DMS 273 (cell line): ENCODE results near the gene PPP2R3B.
"Not testable (repeated sequence)": the region's sequence is repeated elsewhere in the genome, so short reads cannot be mapped to it uniquely, and the experiment has no call there.

Experiments
- DNase-seq: peaks from one replicate; lab custom pipeline; 2025; ENCODE audit not compliant: unreplicated experiment; lab: John Stamatoyannopoulos, UW

The PPP2R3B gene

DNA sequence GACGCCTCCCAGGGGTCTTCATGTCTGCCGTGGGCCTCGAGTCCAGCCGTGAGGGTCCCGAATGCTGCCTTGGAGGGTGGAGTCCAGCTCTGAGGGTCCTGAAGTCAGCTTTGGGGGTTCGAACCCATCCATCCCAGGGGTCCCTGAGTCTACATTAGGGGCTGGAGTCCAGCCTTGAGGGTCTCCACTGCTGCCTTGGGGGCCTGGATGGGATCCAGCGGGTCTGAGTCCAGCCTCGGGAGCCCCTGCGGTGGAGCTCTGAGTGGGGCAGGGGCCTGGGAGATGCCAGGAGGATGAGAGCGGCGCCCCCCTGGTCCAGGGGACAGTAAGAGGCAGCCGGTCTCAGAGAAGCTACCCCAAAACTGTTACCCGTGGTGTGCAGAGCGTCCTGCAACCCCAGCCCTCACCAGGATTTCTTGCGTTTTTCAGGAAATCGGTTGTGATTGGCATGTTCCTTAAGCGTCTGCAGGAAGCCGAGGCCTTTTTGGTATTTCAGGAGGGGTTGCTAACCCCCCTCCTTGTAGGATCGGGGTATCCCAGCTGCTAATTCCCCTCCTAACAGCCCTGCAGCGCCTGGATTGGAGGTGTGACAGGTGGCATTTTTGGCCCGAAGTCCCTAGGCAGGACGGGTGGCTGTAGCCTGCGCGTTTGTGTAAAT, 66.5 kb downstream of the PPP2R3B start:
- DNase-seq, result no peak

DNA sequence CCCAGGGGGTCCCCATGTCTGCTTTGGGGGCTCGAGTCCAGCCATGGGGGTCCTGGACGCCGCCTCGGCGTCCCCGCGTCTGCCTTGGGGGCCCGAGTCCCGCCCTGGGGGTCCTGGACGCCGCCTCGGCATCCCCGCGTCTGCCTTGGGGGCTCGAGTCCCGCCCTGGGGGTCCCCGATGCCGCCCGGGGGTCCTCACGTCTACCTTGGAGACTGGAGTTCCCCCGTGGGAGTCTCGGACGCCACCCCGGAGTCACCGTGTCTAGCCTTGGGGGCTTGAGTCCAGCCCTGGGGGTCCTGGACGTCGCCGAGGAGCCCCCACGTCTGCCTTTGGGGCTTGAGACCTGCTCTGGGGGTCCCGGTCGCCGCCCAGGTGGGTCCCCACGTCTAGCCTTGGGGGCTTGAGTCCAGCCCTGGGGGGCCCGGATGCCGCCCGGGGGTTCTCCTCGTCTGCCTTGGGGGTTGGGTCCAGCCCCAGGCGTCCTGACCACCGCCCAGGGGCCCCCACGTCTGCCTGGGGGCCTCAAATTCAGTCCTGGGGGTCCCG, 67.1 kb downstream of the PPP2R3B start:
- no peak for DNase-seq

DNA sequence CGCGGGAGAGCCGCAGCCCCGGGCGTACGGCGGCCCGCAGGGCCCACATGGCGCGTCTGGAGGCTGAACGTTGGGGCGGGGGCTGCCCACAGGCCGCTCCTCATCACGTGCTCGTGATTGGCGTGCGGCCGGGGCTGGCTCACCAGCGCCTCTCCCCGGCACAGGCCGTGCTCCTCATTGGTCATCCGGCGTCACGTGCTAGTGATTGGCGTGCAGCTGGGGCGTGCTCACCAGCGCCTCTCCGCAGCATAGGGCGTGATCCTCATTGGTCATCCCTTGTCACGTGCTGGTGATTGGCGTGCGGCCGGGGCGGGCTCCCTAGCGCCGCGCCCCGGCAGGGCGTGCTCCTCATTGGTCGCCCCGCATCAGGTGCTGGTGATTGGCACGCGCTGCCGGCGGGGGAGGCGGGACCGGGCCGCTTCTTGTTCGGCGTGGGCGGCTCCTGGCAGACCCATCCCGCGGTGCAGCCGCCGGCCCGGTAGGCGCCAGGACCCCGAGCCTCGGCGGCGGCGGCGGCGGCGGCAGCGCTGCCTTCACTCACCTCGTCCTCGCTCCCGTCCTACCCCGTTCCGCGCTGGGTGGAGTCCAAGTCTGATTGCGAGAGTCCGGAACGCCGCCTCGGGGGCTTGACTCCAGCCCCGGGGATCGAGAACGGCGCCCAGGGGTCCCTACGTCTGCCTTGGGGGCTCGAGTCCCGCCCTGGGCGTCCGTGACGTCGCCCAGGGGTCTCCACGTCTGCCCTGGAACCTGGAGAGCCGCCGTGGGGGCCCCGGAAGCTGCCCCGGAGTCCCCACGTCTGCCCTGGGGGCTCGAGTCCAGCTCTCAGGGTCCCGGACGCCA, 67.7 kb downstream of the PPP2R3B start, which contains the start of gene GTPBP6:
Gene GTPBP6 (minus strand): TSS at position 58 of the 840 bp plus-strand sequence. CDS start 9 bp downstream, at position 49.
- DNase-seq, result no peak

DNA sequence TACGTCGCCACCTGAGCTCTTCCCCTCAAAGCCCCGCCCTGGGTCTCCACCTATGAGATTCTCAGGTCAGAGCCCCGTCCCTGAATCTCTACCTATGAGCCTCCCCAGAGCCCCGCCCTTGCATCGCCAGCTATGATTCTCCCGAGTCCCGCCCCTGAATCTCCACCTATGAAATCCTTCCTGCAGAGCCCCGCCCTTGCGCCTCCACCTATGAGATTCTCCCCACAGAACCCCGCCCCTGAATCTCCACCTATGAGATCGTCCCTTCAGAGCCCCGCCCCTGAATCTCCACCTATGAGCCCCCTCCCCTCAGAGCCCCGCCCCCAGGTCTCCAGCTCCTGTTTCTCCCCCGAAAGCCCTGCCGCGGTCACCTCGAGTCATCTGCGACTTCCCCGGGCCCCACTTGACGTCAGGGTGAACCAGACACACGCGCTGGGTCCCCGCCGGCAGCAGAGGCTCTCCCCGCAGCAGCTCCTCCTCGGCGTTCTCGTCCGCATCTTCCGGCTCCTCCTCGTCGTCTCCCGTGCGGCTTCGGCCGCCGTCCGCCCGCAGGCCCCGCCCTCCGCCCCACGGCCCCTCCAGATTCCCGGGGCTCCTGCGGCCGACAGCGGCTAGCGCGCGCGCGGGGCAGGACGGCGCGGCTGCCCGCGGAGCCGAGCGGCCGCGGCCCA, 68.5 kb downstream of the PPP2R3B start:
- no peak for DNase-seq

DNA sequence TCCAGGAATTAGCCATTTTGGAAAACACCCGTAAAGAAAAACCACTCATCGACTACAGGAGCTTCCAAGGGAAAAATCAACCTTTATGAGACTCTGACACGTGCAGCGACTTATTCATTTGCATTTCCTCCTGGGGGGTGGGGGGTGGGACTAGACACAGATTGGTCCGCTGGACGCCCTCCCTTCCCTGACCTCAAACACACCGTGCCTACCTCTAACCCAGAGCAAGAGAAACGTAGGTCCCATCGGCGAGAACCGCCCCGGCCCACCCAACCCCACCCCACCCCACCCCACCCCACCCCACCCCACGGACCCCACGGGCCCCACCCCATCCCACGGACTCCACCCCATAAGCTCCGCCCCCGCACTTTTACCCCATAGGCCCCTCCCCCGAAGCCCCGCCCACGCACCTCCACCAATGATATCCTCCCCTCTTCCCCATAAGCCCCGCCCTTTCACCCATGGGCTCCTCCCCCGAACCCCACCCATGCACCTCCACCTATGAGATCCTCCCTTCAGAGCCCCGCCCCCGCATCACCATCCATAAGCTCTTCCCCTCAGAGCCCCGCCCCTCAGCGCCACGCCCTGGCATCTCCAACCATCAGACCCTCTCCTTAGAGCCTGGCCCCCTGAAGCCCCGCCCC, 69.2 kb downstream of the PPP2R3B start:
- no peak for DNase-seq

DNA sequence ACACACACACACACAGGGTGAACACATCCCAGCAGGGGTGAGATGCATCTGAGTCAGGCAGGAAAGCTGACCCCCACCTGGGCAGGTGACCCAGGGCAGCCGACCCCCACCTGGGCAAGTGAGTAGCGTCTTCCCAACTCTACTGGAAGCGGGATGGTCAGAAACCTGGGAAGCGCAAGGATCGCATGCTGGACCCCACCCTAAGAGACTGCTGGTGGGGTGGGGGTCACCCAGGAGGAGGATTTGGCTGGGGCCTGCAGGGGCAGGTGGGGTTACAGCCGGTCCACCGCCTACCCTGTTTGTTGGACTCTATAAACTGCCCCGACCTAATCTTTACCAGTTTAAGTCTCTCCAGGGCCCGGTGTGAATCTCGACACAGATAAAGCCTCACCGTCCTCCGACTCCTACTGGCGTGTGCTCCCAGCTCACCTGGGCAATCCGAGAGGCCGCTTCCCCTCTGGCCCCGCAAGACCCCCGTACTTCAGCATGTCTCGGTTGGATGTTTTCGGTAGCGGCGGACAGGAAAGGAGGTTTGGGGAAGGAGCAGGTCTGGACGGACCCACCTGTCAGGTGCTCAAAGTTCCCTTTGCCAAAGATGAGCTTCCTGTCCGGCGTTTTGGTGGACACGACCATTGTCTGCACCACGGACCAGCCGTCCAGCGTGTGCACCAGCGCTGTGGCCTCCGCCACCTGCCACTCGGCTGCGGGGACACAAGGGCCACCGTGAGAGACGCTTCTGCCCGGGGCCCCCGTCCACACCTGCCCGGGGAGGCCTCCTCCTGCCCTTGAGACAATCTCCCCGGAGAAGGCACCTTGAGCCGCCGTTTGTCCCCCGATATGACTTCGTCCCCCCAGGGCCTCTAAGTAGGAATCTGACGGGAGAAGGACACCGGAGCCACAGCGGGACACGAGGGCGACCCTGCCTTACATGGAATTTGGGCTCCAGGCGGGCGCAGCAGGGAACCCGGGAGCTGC, 70.1 kb downstream of the PPP2R3B start:
- DNase-seq, result no peak

DNA sequence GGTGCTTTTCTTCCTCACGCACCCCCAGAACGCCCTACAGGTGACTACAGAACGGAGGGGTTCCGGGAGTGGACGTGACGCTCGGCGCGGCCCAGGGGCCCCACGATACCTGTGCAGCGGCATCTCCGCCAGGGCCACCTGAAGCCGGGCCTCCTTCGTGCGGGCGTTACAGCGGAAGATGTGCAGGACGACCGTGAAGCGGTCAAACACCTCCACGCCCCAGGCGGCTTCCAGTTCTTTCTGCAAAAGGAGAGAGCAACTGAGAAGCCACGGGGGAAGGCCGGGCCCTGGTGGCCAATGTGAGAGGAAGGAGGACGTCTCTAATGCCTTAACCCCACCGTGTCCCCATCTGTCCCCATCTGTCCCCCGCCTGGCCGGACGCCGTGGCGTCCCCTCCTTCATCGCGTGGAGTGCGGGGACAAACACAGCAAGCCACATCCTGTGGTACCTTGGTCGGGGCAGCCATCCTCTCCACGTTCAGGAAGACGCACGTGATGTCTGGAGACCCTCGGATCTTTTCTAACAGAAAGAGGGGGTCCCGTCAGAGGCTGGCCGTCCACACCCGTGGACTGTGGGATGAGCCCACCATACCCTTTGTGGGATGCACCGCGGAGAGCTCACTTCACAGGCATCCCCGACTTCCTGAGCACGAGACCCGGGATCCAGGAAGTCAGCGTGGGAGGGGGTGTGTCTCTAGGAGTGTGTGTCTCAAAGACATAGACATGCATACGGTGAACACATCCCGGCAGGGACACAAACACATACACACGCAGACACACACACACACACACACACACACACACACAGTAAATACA, 71.7 kb downstream of the PPP2R3B start:
- no peak for DNase-seq

DNA sequence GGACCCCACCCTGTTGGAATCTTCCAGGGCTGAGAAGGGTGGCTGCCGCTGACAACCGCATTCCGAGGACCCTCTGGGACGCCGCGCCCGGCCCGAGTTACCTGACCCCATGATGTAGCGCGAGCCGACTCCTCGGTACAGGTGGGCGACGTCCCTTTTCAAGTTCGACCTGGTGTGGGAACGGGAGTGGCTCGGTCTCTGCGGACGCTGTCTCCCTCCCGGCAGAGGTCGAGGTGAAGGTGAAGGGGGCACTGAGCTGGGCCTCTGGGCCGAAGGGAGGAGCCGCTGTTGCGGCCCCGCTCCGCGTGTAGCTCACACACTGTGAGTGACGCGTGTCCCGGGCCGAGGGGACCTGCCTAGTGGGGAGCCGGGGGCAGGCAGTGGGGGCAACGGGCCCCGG, 72.7 kb downstream of the PPP2R3B start:
- no peak for DNase-seq

DNA sequence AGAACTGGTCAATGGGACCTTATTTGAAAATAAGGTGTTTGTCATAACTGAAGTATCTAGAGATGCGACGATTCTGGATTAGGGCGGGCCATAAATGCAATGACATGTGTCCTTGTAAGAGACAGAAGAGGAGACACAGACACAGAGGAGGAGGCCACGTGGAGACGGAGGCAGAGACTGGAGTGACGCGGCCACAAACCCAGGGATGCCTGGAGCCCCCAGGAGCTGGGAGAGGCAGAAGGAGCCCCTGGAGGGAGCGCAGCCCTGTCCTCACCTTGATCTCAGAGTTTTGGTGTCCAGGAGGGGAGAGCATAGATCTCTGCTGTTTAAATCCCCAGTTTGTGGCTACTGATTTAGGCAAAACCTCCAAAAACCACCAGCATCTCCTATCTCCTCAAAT, 73.2 kb downstream of the PPP2R3B start:
- DNase-seq, result no peak

DNA sequence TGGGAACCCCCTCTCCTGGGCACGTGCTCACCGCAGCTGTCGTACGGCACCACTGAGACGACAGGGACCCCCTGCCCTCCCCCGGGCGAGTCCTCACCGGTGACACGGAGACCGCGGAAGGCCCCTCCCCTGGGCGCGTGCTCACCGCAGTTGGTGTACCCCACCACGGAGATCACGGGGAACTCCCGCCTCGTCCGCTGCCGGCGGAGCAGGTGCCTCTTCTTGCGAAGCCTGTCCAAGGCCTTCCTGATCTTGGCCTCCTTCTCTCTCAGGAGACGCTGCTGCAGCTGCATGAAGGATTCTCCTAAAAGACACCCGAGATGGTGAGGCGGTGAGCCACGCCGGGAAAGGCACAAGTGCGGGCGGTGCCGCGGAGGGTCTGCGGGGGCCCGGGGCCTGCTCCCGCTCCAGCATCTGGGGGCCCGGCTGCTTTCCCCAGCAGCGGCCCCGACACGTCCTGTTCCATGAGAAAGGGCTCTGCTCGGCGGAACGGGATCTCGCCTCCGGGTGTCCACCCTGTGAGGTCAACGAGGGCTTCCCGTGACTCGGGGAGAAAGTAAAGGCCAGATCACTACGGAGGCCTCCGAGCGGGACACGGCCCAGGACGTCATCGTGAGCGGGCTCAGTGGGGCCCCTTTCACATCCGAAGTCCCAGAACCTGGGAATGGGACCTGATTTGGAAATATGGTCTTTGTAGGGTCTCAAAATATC, 73.9 kb downstream of the PPP2R3B start:
- no peak for DNase-seq

DNA sequence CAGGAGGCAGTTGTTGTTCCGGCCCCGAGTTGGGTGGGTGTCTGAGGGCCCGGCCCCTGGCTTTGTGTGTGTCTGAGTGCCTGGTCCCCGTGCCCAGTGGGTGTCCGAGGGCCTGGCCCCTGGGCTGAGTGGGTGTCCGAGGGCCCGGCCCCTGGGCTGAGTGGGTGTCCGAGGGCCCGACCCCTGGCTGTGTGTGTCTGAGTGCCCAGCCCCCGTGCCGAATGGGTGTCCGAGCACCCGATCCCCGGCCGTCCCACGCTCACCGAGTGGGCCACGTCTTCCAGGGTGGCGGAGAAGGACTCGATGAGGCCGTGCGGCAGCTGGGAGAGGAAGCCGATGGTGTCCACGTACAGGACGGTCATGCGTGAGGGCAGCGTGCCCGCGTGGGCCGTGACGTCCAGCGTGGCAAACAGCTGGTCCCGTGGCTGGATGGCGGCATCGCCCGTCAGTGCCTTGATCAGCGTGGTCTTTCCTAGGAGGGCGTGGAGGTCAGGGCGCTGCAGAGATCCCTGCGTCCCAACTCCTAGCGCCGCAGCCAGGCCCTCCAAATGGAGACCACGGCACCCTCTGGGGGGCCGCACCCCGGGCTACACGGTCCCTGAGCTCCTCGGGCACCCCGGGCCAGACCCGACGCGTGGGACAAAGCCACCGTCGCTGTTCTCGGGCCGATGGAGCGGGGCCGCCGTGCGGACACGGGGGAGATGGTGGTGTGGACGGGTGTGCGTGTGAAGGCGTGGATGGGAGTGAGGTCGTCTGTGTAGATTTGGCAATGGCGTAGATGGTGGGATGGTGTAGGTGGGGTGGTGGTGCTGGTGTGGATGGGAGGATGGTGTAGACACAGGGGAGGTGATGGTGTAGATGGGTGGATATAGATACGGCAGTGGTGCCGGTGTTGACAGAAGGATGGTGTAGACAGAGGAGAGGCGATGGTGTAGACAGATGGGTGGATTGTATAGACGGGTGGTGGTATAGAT, 75.3 kb downstream of the PPP2R3B start:
- no peak for DNase-seq

DNA sequence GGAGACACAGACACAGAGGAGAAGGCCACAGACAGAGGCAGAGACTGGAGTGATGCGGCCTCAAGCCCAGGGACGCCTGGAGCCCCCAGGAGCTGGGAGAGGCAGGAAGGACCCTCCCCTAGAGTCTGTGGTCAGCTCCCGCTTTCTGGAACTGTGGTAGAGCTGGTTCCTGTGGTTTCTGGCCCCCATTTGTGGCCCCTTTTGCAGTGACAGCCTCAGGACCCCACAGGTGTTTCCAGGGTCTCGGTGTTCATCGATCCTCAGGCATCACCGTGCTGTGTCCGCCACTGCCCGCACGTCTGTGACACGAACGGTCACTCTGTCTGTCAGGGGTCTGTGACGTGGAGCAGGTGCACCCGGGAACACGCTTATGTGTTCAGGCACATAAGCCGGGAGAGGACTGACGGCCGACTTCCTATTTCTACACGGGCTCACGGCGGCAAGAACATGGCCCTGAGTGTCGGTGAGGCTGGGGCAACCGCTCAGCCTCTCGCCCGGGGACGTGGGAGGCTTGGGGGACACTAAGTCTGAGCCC, 76.0 kb downstream of the PPP2R3B start:
- DNase-seq, result no peak

DNA sequence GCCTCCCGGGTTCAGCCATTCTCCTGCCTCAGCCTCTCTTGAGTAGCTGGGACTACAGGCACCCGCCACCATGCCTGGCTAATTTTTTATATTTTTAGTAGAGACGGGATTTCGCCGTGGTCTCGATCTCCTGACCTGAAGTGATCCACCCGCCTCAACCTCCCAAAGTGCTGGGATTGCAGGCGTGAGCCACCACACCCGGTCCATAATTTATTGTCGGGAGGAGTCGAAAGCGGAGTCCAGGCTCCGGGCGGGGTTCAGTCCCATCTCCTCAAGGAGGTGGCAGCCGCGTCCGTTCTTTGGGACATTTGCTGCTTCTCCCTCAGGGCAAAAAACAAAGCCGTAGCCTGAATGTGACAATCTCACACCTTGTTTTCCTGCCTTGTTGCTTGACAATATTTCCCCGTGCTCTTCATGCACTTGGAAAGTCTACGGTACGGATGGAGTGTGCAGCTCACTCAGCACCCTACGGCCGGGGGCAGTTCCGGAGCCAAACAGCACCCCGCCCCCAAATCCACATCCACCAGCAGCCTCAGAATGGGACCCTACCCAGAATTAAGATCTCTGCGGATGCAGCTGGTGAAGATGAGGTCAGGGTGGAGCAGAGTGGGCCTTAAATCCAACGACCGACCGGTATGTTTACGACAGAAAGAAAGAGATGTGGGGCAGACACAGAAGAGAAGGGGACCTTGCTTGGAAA, 77.7 kb downstream of the PPP2R3B start:
- no peak for DNase-seq

DNA sequence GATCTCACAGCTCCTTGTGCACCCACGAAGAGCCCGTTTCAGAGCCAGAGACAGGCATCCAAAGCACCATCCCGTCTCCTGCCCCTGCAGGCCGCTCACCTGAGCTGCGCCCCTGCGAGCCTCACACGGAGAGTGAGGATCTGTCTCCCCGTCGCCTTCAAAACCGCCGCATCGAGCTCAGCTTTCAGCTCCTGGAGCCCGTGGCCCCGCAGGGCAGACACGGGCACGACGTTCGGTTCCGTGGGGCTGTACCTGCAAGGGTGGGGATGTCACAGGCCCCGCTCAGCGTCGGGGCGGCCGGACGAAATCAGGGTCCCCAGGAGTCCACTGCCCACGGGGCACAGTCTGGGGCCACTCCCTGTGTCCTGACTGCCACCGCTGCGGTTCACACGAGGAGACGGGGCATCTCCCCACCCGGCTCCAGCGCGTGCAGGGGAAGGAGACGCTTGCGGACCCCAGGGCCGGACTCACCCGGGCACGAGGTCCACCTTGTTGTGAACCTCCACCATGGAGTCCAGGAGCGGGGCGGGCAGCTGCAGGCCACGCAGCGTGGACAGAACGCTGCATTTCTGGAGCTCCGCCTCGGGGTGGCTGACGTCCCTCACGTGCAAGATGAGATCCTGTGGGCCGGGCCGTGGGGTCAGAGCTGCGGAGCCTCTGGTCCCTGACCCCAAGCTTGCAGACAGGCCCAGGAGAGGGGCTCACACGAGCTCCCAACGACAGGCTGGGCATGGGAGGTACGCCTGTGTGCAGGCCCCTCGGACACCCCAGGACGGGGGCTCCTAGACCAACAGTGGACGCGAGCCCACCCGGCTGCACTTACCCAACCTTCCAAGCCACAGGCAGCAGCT, 79.2 kb downstream of the PPP2R3B start:
- no peak for DNase-seq

DNA sequence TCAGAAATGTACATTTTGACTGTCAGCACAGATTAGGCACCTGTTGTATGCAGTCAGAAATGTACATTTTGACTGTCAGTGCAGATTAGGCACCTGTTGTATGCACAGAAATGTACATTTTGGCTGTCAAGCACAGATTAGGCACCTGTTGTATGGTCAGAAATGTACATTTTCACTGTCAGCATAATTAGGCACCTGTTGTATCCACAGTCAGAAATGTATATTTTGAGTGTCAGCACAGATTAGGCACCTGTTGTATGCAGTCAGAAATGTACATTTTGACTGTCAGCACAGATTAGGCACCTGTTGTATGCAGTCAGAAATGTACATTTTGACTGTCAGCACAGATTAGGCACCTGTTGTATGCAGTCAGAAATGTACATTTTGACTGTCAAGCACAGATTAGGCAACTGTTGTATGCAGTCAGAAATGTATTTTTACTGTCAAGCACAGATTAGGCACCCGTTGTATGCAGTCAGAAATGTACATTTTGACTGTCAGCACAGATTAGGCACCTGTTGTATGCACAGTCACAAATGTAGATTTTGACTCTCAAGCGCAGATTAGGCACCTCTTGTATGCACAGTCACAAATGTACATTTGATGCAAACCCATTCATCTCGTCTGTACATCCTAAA, 80.0 kb downstream of the PPP2R3B start:
- not testable (repeated sequence) for DNase-seq
